Neural cell (in vitro differentiated cells): ENCODE data around the gene PANK1. TPM values are rescaled to one million over a fixed set of nuclear protein-coding genes. Genes with fewer than 3 reads are reported as not detected.

ENCODE experiments used
- H2AFZ ChIP-seq: fragments of 200-600, 300-800 bp; sonication (generic), shearing (Covaris generic); 2 replicates; pipeline ENCODE4 v1.6.0; 2014; ENCODE audit warnings: low read depth, mild to moderate bottlenecking, antibody characterized with exemption, low read length, moderate library complexity
- H3F3A ChIP-seq: fragments of 200-600 bp; shearing (Covaris generic); 2 replicates; pipeline ENCODE4 v1.6.1; 2016; ENCODE audit warnings: mild to moderate bottlenecking, moderate library complexity, mixed read lengths, antibody characterized with exemption, low read length; ENCODE audit not compliant: insufficient read depth, poor library complexity, severe bottlenecking
- H3K27ac ChIP-seq: fragments of 200-600, 300-800 bp; sonication (generic), shearing (Covaris generic); 2 replicates; pipeline ENCODE4 v1.5.1; 2014; ENCODE audit warnings: mild to moderate bottlenecking, low read length, moderate library complexity
- H3K27me3 ChIP-seq: fragments of 300-800, 200-600 bp; sonication (generic), shearing (Covaris generic); 2 replicates; pipeline ENCODE4 v1.6.0; 2014; ENCODE audit warnings: mild to moderate bottlenecking, low read depth, low read length, moderate library complexity; ENCODE audit not compliant: insufficient read depth
- H3K36me3 ChIP-seq: fragments of 300-800, 200-600 bp; sonication (generic), shearing (Covaris generic); 2 replicates; pipeline ENCODE4 v1.5.1; 2014; ENCODE audit warnings: mild to moderate bottlenecking, antibody characterized with exemption, low read length, moderate library complexity; ENCODE audit not compliant: insufficient read depth
- H3K4me2 ChIP-seq: fragments of 300-800, 200-600 bp; sonication (generic), shearing (Covaris generic); 2 replicates; pipeline ENCODE4 v1.6.0; 2014; ENCODE audit warnings: mild to moderate bottlenecking, low read length
- H3K4me3 ChIP-seq: fragments of 300-800, 200-600 bp; sonication (generic), shearing (Covaris generic); 2 replicates; pipeline ENCODE4 v1.5.1; 2014; ENCODE audit warnings: mild to moderate bottlenecking, low read length, moderate library complexity
- H3K79me2 ChIP-seq: fragments of 200-600 bp; shearing (Covaris generic); replicated peaks from 2 replicates; pipeline ENCODE4 v1.6.0; 2014; ENCODE audit warnings: mild to moderate bottlenecking, low read length, moderate library complexity; ENCODE audit not compliant: insufficient read depth
- H3K9ac ChIP-seq: fragments of 300-800, 200-600 bp; sonication (generic), shearing (Covaris generic); 2 replicates; pipeline ENCODE4 v1.6.1; 2016; ENCODE audit warnings: mild to moderate bottlenecking, low read length, mixed read lengths
- H3K9me2 ChIP-seq: fragments of 200-600 bp; shearing (Covaris generic); 2 replicates; pipeline ENCODE4 v1.6.1; 2016; ENCODE audit warnings: mild to moderate bottlenecking, low read length, mixed read lengths; ENCODE audit not compliant: insufficient read depth
- H3K9me3 ChIP-seq: fragments of 200-600, 300-800 bp; sonication (generic), shearing (Covaris generic); 2 replicates; pipeline ENCODE4 v1.6.1; 2016; ENCODE audit warnings: mild to moderate bottlenecking, mixed run types, low read length, moderate library complexity, mixed read lengths
- H4K20me1 ChIP-seq: fragments of 200-600 bp; shearing (Covaris generic); 2 replicates; pipeline ENCODE4 v1.6.1; 2016; ENCODE audit warnings: mild to moderate bottlenecking, mixed run types; ENCODE audit not compliant: insufficient read depth
- CTCF ChIP-seq: fragments of 450-650 bp; IDR thresholded peaks from 2 replicates; pipeline ENCODE4 v1.5.1; 2014; ENCODE audit warnings: antibody characterized with exemption, mild to moderate bottlenecking, moderate library complexity; ENCODE audit not compliant: poor library complexity, severe bottlenecking
- EP300 ChIP-seq: fragments of 450-650 bp; conservative IDR thresholded peaks from 2 replicates; pipeline ENCODE4 v1.6.1; 2014; ENCODE audit warnings: antibody characterized with exemption, mild to moderate bottlenecking, moderate library complexity; ENCODE audit not compliant: poor library complexity, severe bottlenecking
- EZH2 ChIP-seq: fragments of 200-600, 300-800 bp; shearing (Covaris generic), sonication (generic); IDR thresholded peaks from 2 replicates; pipeline ENCODE4 v1.6.1; 2014; ENCODE audit warnings: antibody characterized with exemption, low read length, borderline replicate concordance, mild to moderate bottlenecking; ENCODE audit not compliant: insufficient read depth, poor library complexity, severe bottlenecking
- MXI1 ChIP-seq: fragments of 450-650 bp; conservative IDR thresholded peaks from 2 replicates; pipeline ENCODE4 v1.6.1; 2014; ENCODE audit warnings: antibody characterized with exemption, mild to moderate bottlenecking; ENCODE audit not compliant: poor library complexity, severe bottlenecking
- POLR2AphosphoS5 ChIP-seq: IDR thresholded peaks from 2 replicates; pipeline ENCODE4 v1.6.1; 2012
- RAD21 ChIP-seq: fragments of 450-650 bp; conservative IDR thresholded peaks from 2 replicates; pipeline ENCODE4 v1.6.1; 2014; ENCODE audit warnings: antibody characterized with exemption, mild to moderate bottlenecking, moderate library complexity
- REST ChIP-seq: IDR thresholded peaks from 2 replicates; pipeline ENCODE4 v1.6.1; 2012; ENCODE audit warnings: borderline replicate concordance
- SMC3 ChIP-seq: fragments of 450-650 bp; conservative IDR thresholded peaks from 2 replicates; pipeline ENCODE4 v1.6.1; 2014; ENCODE audit warnings: antibody characterized with exemption, mild to moderate bottlenecking, moderate library complexity; ENCODE audit not compliant: poor library complexity
- TAF1 ChIP-seq: IDR thresholded peaks from 2 replicates; pipeline ENCODE4 v1.6.1; 2012; ENCODE audit warnings: low read depth
- polyA plus RNA-seq: library from polyadenylated mRNA; depleted of rRNA; stranded (reverse); fragments of >200 nt; gene quantifications from 2 replicates; pipeline ENCODE4 v1.2.3, GENCODE V29; 2014

Gene PANK1
- polyA plus RNA-seq, 1 donor from 2014 or later = 15.4 TPM

GRCh38 chr10:89657302-89657701, 12.3 kb upstream of the PANK1 start:
- H3K4me3 ChIP-seq = no peak overlapping the region
- TF ChIP-seq EZH2 = no peak
- no peak for TF ChIP-seq POLR2AphosphoS5
- TF ChIP-seq SMC3 = no peak
- TF ChIP-seq REST = no peak
- TF ChIP-seq EP300 = no peak
- TF ChIP-seq MXI1 = no peak
- TF ChIP-seq RAD21 = no peak
- TF ChIP-seq TAF1 = no peak
- TF ChIP-seq CTCF = no peak
- no peaks in the 10 kb centered on the region for H3K9me3 ChIP-seq
- no peak overlapping the region for H3K9ac ChIP-seq
- no peaks in the 10 kb centered on the region for H3K27me3 ChIP-seq
- no peaks in the 10 kb centered on the region for H4K20me1 ChIP-seq
- H3F3A ChIP-seq = no peaks in the 10 kb centered on the region
- H3K27ac ChIP-seq = no peak overlapping the region
- H3K79me2 ChIP-seq = no peaks in the 10 kb centered on the region
- H3K9me2 ChIP-seq = no peaks in the 10 kb centered on the region
- H2AFZ ChIP-seq = no peak overlapping the region
- no peak overlapping the region for H3K4me2 ChIP-seq
- no peaks in the 10 kb centered on the region for H3K36me3 ChIP-seq

- Histone ChIP-seq H3K36me3 (no peaks in the 10 kb centered on the region), H4K20me1 (no peaks in the 10 kb centered on the region), H3K79me2 (no peaks in the 10 kb centered on the region), H3K9me2 (no peaks in the 10 kb centered on the region), H3K4me3 (no peak overlapping the region), H3K9me3 (no peaks in the 10 kb centered on the region), H3K9ac (no peak overlapping the region), H3K27ac (no peak overlapping the region), H3K4me2 (no peak overlapping the region), H3K27me3 (no peaks in the 10 kb centered on the region), H3F3A (no peaks in the 10 kb centered on the region), H2AFZ (no peak overlapping the region)
- TF ChIP-seq MXI1 (no peak), REST (no peak), EP300 (no peak), RAD21 (no peak), TAF1 (no peak), POLR2AphosphoS5 (no peak), CTCF (no peak), EZH2 (no peak), SMC3 (no peak)
These were observed 10.7 kb upstream of the PANK1 start for GRCh38 chr10:89655722-89656121.
